Breast epithelium (tissue), 4 donors: ENCODE results near the gene ARFRP1. TPM values are rescaled to one million over a fixed set of nuclear protein-coding genes. Genes with fewer than 3 reads are reported as not detected.
"Not testable (repeated sequence)": the region's sequence is repeated elsewhere in the genome, so short reads cannot be mapped to it uniquely, and the experiment has no call there.

Source experiments
- DNase-seq, 2 donors: peaks; one replicate each; pipeline ENCODE4 v3.0.0-alpha.2; 2019; ENCODE audit warnings: low spot score in 2 of 2
- H3K27ac ChIP-seq, 2 donors: fragments of 200-600 bp; sonication (generic) in 1 of 2; one replicate each; pipeline ENCODE4 v1.5.1; 2016 to 2019; ENCODE audit warnings: mild to moderate bottlenecking in 1 of 2
- H3K27me3 ChIP-seq, 2 donors: fragments of 200-600 bp; sonication (generic) in 1 of 2; one replicate each; pipeline versions ENCODE4 v1.5.1 to v1.6.0; 2017 to 2019; ENCODE audit warnings: control low read depth in 1 of 2, mild to moderate bottlenecking in 1 of 2
- H3K36me3 ChIP-seq: fragments of 200-600 bp; one replicate; pipeline ENCODE4 v1.5.1; 2019
- H3K4me1 ChIP-seq, 2 donors: fragments of 200-600 bp; sonication (generic); one replicate each; pipeline ENCODE4 v1.5.1; 2016 to 2019; ENCODE audit warnings: control low read depth in 1 of 2
- H3K4me3 ChIP-seq, 3 donors: fragments of 200-600 bp; sonication (generic); 1 replicate in 2 of 3; 2 replicates in 1 of 3; pipeline ENCODE4 v1.5.1; 2016 to 2019; ENCODE audit warnings: mild to moderate bottlenecking in 3 of 3, moderate library complexity in 2 of 3
- H3K9me3 ChIP-seq, 2 donors: fragments of 200-600 bp; sonication (generic) in 1 of 2; one replicate each; pipeline ENCODE4 v1.5.1; 2016 to 2019; ENCODE audit warnings: control low read depth in 1 of 2
- CTCF ChIP-seq, 3 donors: fragments of 450-650 bp; IDR thresholded peaks; one replicate each; pipeline ENCODE4 v1.5.1; 2016 to 2017; ENCODE audit warnings: antibody characterized with exemption in 3 of 3, mild to moderate bottlenecking in 3 of 3, moderate library complexity in 3 of 3
- POLR2A ChIP-seq: fragments of 450-650 bp; IDR thresholded peaks from one replicate; pipeline ENCODE4 v1.6.1; 2016; ENCODE audit warnings: antibody characterized with exemption, mild to moderate bottlenecking, moderate library complexity
- POLR2AphosphoS5 ChIP-seq, 3 donors: sonication (generic); formaldehyde crosslinking; IDR thresholded peaks; one replicate each; pipeline ENCODE4 v1.6.1; 2017; ENCODE audit warnings: antibody characterized with exemption in 3 of 3
- intact Hi-C: fragments of 100-400 bp; cut with DNase I; formaldehyde crosslinking; loops from one replicate; pipeline ENCODE4 v1.15.1; 2023; ENCODE audit warnings: low total_unique reads
- total RNA-seq, 3 donors: library from RNA; depleted of rRNA; stranded (reverse); fragments of >200 nt; gene quantifications; one replicate each; pipeline ENCODE4 v1.1.0, GENCODE V29; 2016

Gene ARFRP1
- total RNA-seq, 3 donors from 2014 or later = 30.7 to 41.0 (median 32.3) TPM

GRCh38 chr20:63673951-63674350 is 33.8 kb downstream of the ARFRP1 start:
- Histone ChIP-seq H3K27me3 (no peaks in the 10 kb centered on the region), H3K36me3 (no peaks in the 10 kb centered on the region), H3K27ac (no peak overlapping the region), H3K9me3 (no peaks in the 10 kb centered on the region), H3K4me1 (no peaks in the 10 kb centered on the region), H3K4me3 (no peak overlapping the region)
- TF ChIP-seq CTCF (IDR thresholded peaks at IDR 0.05) = no peak
- TF ChIP-seq POLR2AphosphoS5 (IDR thresholded peaks at IDR 0.05) = no peak
- TF ChIP-seq POLR2A = no peak
- no peak for DNase-seq
- intact Hi-C loops = no loop called here

GRCh38 chr20:63672666-63673065 is 35.1 kb downstream of the ARFRP1 start:
- Histone ChIP-seq H3K36me3 (no peaks in the 10 kb centered on the region), H3K4me3 (no peak overlapping the region), H3K9me3 (no peaks in the 10 kb centered on the region), H3K4me1 (no peaks in the 10 kb centered on the region), H3K27me3 (no peaks in the 10 kb centered on the region), H3K27ac (no peak overlapping the region)
- DNase-seq = no peak
- intact Hi-C loops = no loop called here
- TF ChIP-seq CTCF (IDR thresholded peaks at IDR 0.05) (no peak), POLR2A (no peak), POLR2AphosphoS5 (IDR thresholded peaks at IDR 0.05) (no peak)

GRCh38 chr20:63671695-63672094 is 36.1 kb downstream of the ARFRP1 start:
- H3K4me1 ChIP-seq, H3K27me3 ChIP-seq, intact Hi-C loops, H3K27ac ChIP-seq, H3K36me3 ChIP-seq, H3K9me3 ChIP-seq, H3K4me3 ChIP-seq, DNase-seq: not testable (repeated sequence)

GRCh38 chr20:63668351-63668750 is 39.4 kb downstream of the ARFRP1 start:
- no peak overlapping the region for H3K27ac ChIP-seq
- no peaks in the 10 kb centered on the region for H3K4me1 ChIP-seq
- H3K27me3 ChIP-seq = no peaks in the 10 kb centered on the region
- H3K4me3 ChIP-seq = no peak overlapping the region
- TF ChIP-seq POLR2AphosphoS5 (IDR thresholded peaks at IDR 0.05) (no peak), CTCF (IDR thresholded peaks at IDR 0.05) (no peak), POLR2A (no peak)
- intact Hi-C loops = no loop called here
- no peaks in the 10 kb centered on the region for H3K36me3 ChIP-seq
- DNase-seq = no peak
- H3K9me3 ChIP-seq = no peaks in the 10 kb centered on the region

GRCh38 chr20:63667858-63668257 is 39.9 kb downstream of the ARFRP1 start:
- H3K36me3 ChIP-seq = no peaks in the 10 kb centered on the region
- intact Hi-C loops = no loop called here
- DNase-seq = no peak
- H3K9me3 ChIP-seq = no peaks in the 10 kb centered on the region
- no peak for TF ChIP-seq POLR2AphosphoS5 (IDR thresholded peaks at IDR 0.05)
- TF ChIP-seq CTCF (IDR thresholded peaks at IDR 0.05) = no peak
- no peak for TF ChIP-seq POLR2A
- no peaks in the 10 kb centered on the region for H3K4me1 ChIP-seq
- no peak overlapping the region for H3K27ac ChIP-seq
- H3K4me3 ChIP-seq = no peak overlapping the region
- no peaks in the 10 kb centered on the region for H3K27me3 ChIP-seq

- H3K36me3 ChIP-seq = no peaks in the 10 kb centered on the region
- intact Hi-C loops = no loop called here
- no peak for DNase-seq
- H3K27ac ChIP-seq = no peak overlapping the region
- H3K4me1 ChIP-seq = no peaks in the 10 kb centered on the region
- H3K4me3 ChIP-seq = no peak overlapping the region
- no peaks in the 10 kb centered on the region for H3K9me3 ChIP-seq
- TF ChIP-seq CTCF (IDR thresholded peaks at IDR 0.05) (no peak), POLR2AphosphoS5 (IDR thresholded peaks at IDR 0.05) (no peak), POLR2A (no peak)
- H3K27me3 ChIP-seq = no peaks in the 10 kb centered on the region
Observed at GRCh38 chr20:63665708-63666107, 42.1 kb downstream of the ARFRP1 start.
